ENCODE measurements around the gene TCEA2. TPM values are rescaled to one million over a fixed set of nuclear protein-coding genes. Genes with fewer than 3 reads are reported as not detected.

Gene TCEA2
- total and polyA plus RNA-seq, 2 of the 13 experiments (the other 11 are each of a cell fraction or from before 2014, with no cell fraction given): 28.1 to 33.7 TPM

DNA sequence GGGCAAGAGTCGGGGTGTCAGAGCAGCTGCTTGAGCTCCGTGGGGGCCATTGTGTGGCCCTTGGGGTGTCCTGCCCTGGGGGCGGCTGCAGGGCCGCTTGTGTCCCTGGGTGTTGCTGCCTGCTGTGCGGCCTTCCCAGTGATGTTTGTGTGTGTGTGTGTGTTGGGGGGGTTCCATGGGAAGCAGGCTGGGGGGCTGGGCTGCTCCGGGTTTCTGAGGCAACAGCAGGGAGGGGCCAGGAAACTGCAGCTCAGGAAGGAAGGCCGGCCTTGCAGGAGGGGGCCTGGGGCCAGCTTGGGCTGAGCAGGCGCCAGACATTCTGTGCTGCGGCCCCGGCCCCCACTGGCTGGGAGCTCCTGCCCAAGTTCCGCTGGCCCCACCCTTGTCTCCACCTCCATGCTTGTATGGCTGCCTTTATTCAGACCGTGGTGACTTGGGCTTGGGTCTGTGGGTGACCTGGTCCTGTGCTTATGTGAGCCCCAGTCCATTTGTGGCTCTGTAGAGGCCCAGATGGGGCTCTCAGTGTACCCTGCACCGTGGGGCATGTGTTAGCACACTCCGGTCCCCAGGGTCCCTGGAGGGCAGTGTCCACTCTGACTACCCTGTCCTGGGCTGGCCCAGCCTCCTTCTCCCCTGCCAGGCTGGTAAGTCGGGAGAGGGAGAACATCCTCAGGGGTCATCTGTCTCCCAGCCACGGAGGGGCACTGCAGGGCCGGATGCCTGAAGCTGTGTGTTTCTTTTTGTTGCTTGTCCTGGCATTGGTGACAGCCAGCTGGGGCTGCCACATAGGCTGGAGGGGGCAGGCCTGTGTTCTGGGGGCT is 8.9 kb upstream of the TCEA2 start (continued):
- TF ChIP-seq, protein P1, sequence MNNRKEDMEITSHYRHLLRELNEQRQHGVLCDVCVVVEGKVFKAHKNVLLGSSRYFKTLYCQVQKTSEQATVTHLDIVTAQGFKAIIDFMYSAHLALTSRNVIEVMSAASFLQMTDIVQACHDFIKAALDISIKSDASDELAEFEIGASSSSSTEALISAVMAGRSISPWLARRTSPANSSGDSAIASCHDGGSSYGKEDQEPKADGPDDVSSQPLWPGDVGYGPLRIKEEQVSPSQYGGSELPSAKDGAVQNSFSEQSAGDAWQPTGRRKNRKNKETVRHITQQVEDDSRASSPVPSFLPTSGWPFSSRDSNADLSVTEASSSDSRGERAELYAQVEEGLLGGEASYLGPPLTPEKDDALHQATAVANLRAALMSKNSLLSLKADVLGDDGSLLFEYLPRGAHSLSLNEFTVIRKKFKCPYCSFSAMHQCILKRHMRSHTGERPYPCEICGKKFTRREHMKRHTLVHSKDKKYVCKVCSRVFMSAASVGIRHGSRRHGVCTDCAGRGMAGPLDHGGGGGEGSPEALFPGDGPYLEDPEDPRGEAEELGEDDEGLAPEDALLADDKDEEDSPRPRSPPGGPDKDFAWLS (CRISPR knock-in tag; IDR thresholded peaks at IDR 0.05; ENCODE audit: borderline replicate concordance): 0 out of 2 replicates have a peak, but pooled peaks have one; percentile 43
- 0 out of 2 replicates have a peak, but pooled peaks have one; percentile 41 for TF ChIP-seq ZHX1 (CRISPR knock-in tag; IDR thresholded peaks at IDR 0.05; ENCODE audit: low read depth)
- TF ChIP-seq ZNF501 (CRISPR knock-in tag; IDR thresholded peaks at IDR 0.05): peak; percentile 62
- TF ChIP-seq MYPOP (CRISPR knock-in tag; IDR thresholded peaks at IDR 0.05): no peak; the same call in 1 of the 2 replicates
- peak; percentile 36; the same call in 1 of the 2 replicates for TF ChIP-seq ONECUT2 (CRISPR knock-in tag; IDR thresholded peaks at IDR 0.05)
- TF ChIP-seq CREBL2 (CRISPR knock-in tag; IDR thresholded peaks at IDR 0.05; ENCODE audit: borderline replicate concordance): no peak
- TF ChIP-seq ZHX2 (IDR thresholded peaks at IDR 0.05; ENCODE audit: low read depth): no peak; the same call in 1 of the 2 replicates
- peak; percentile 79; the same call in 1 of the 2 replicates for TF ChIP-seq ZHX2 (CRISPR knock-in tag; IDR thresholded peaks at IDR 0.05; ENCODE audit: borderline replicate concordance)
- 0 out of 2 replicates have a peak, but pooled peaks have one; percentile 91 for TF ChIP-seq ZNF660 (CRISPR knock-in tag; IDR thresholded peaks at IDR 0.05; ENCODE audit: borderline replicate concordance, low read depth)
- TF ChIP-seq ZKSCAN1 (IDR thresholded peaks at IDR 0.05; ENCODE audit: low read length): no peak
- TF ChIP-seq HDAC1 (CRISPR knock-in tag; IDR thresholded peaks at IDR 0.05): peak; percentile 88
- peak; percentile 94 for TF ChIP-seq HNRNPL (IDR thresholded peaks at IDR 0.05; ENCODE audit: low read depth, low read length)
- peak; percentile 64 for TF ChIP-seq ARNT2 (CRISPR knock-in tag; IDR thresholded peaks at IDR 0.05; ENCODE audit: low read depth)
- TF ChIP-seq ZNF615 (CRISPR knock-in tag; IDR thresholded peaks at IDR 0.05; ENCODE audit: borderline replicate concordance): no peak
- peak; percentile 50; the same call in 1 of the 2 replicates for TF ChIP-seq ARNTL (CRISPR knock-in tag; IDR thresholded peaks at IDR 0.05)
- TF ChIP-seq ELF1 (CRISPR knock-in tag; IDR thresholded peaks at IDR 0.05): peak; percentile 67
